Mesendoderm (in vitro differentiated cells): ENCODE data around the gene CHI3L2.

Experiments used
- DNase-seq: peaks from one replicate; pipeline ENCODE4 v3.0.0; 2013
- H2AK5ac ChIP-seq: 2 replicates; pipeline ENCODE4 v1.6.1; 2013; ENCODE audit warnings: low read length, inconsistent platforms
- H2BK120ac ChIP-seq: 2 replicates; pipeline ENCODE4 v1.6.1; 2013; ENCODE audit warnings: low read depth, mild to moderate bottlenecking, low read length, moderate library complexity, mixed read lengths
- H2BK15ac ChIP-seq: replicated peaks from 2 replicates; pipeline ENCODE4 v1.6.1; 2013; ENCODE audit warnings: low read depth, mild to moderate bottlenecking, moderate library complexity
- H2BK5ac ChIP-seq: 2 replicates; pipeline ENCODE4 v1.6.1; 2013; ENCODE audit warnings: low read length, inconsistent platforms
- H3K18ac ChIP-seq: 2 replicates; pipeline ENCODE4 v1.6.1; 2013; ENCODE audit warnings: mild to moderate bottlenecking, low read length, mixed read lengths
- H3K23ac ChIP-seq: one replicate; pipeline ENCODE4 v1.6.1; 2013; ENCODE audit warnings: low read length
- H3K27ac ChIP-seq: 2 replicates; pipeline ENCODE4 v1.5.1; 2013; ENCODE audit warnings: low read depth, mild to moderate bottlenecking, inconsistent platforms, low read length, moderate library complexity
- H3K27me3 ChIP-seq: 2 replicates; pipeline ENCODE4 v1.6.1; 2013; ENCODE audit warnings: low read length, control low read depth, mild to moderate bottlenecking, inconsistent platforms; ENCODE audit not compliant: insufficient read depth, poor library complexity
- H3K36me3 ChIP-seq: 2 replicates; pipeline ENCODE4 v1.6.1; 2013; ENCODE audit warnings: low read length, inconsistent platforms; ENCODE audit not compliant: control insufficient read depth, insufficient read depth
- H3K4ac ChIP-seq: one replicate; pipeline ENCODE4 v1.6.1; 2013; ENCODE audit warnings: low read depth, mild to moderate bottlenecking, low read length, moderate library complexity
- H3K4me1 ChIP-seq: 2 replicates; pipeline ENCODE4 v1.6.1; 2013; ENCODE audit warnings: low read depth, low read length, inconsistent platforms; ENCODE audit not compliant: control insufficient read depth
- H3K4me2 ChIP-seq: 2 replicates; pipeline ENCODE4 v1.6.1; 2013; ENCODE audit warnings: low read length
- H3K4me3 ChIP-seq: 2 replicates; pipeline ENCODE4 v1.5.1; 2013; ENCODE audit warnings: mild to moderate bottlenecking, low read length
- H3K56ac ChIP-seq: one replicate; pipeline ENCODE4 v1.6.1; 2013; ENCODE audit warnings: low read length
- H3K79me1 ChIP-seq: 2 replicates; pipeline ENCODE4 v1.6.1; 2013; ENCODE audit warnings: low read length, inconsistent platforms
- H3K79me2 ChIP-seq: 2 replicates; pipeline ENCODE4 v1.6.1; 2013; ENCODE audit warnings: mild to moderate bottlenecking, low read length; ENCODE audit not compliant: control insufficient read depth, insufficient read depth
- H3K9ac ChIP-seq: 2 replicates; pipeline ENCODE4 v1.6.1; 2013; ENCODE audit warnings: low read length, inconsistent platforms
- H4K5ac ChIP-seq: one replicate; pipeline ENCODE4 v1.6.1; 2013; ENCODE audit warnings: low read length
- H4K8ac ChIP-seq: one replicate; pipeline ENCODE4 v1.6.1; 2013; ENCODE audit warnings: low read depth, mild to moderate bottlenecking, control low read depth, low read length, moderate library complexity
- WGBS: extraction: QIAGEN DNeasy Blood & Tissue Kit; methylation state at CpG from one replicate; pipeline ENCODE4 v1.1.7; 2013; ENCODE audit warnings: low lambda C conversion rate, missing lambda C conversion rate; ENCODE audit not compliant: insufficient coverage; ENCODE audit errors: extremely low coverage; 5-methylcytosine and 5-hydroxymethylcytosine counted together

CHI3L2 gene

GRCh38 chr1:111270771-111271463 lies 43.4 kb downstream of the CHI3L2 start:
- H3K4me1 ChIP-seq = no peaks in the 10 kb centered on the region
- no peak overlapping the region for H4K8ac ChIP-seq
- peak overlapping the region; percentile 12 for H3K4me2 ChIP-seq
- H3K36me3 ChIP-seq = no peaks in the 10 kb centered on the region
- H3K18ac ChIP-seq = no peak overlapping the region
- no peak overlapping the region for H4K5ac ChIP-seq
- DNase-seq = peak; percentile 13
- H3K56ac ChIP-seq = no peak overlapping the region
- no peak overlapping the region for H3K4me3 ChIP-seq
- no peaks in the 10 kb centered on the region for H3K27me3 ChIP-seq
- H3K27ac ChIP-seq = no peak overlapping the region
- no peaks in the 10 kb centered on the region for H3K79me2 ChIP-seq
- no peak overlapping the region for H3K9ac ChIP-seq
- H2AK5ac ChIP-seq = no peak overlapping the region
- H2BK120ac ChIP-seq = no peak overlapping the region
- no CpG with 5 or more reads among the region's 40 CpGs for WGBS
- no peak overlapping the region for H2BK15ac ChIP-seq
- no peak overlapping the region for H2BK5ac ChIP-seq
- no peaks in the 10 kb centered on the region for H3K79me1 ChIP-seq
- no peak overlapping the region for H3K23ac ChIP-seq
- H3K4ac ChIP-seq = no peak overlapping the region

GRCh38 chr1:111271464-111271801 lies 43.9 kb downstream of the CHI3L2 start:
- no peak overlapping the region for H3K4me3 ChIP-seq
- no peak overlapping the region for H2BK120ac ChIP-seq
- no peaks in the 10 kb centered on the region for H3K79me2 ChIP-seq
- peak overlapping the region; percentile 20 for H3K4ac ChIP-seq
- no CpG with 5 or more reads among the region's 16 CpGs for WGBS
- no peaks in the 10 kb centered on the region for H3K27me3 ChIP-seq
- no peak overlapping the region for H2BK15ac ChIP-seq
- DNase-seq = no peak
- no peak overlapping the region for H2AK5ac ChIP-seq
- no peak overlapping the region for H3K4me2 ChIP-seq
- no peak overlapping the region for H4K8ac ChIP-seq
- no peak overlapping the region for H3K9ac ChIP-seq
- H2BK5ac ChIP-seq = no peak overlapping the region
- H3K4me1 ChIP-seq = no peaks in the 10 kb centered on the region
- no peak overlapping the region for H3K18ac ChIP-seq
- no peak overlapping the region for H4K5ac ChIP-seq
- H3K79me1 ChIP-seq = no peaks in the 10 kb centered on the region
- H3K27ac ChIP-seq = no peak overlapping the region
- no peak overlapping the region for H3K56ac ChIP-seq
- no peaks in the 10 kb centered on the region for H3K36me3 ChIP-seq
- H3K23ac ChIP-seq = no peak overlapping the region

GRCh38 chr1:111272081-111272480 lies 44.6 kb downstream of the CHI3L2 start:
- Histone ChIP-seq H2BK120ac (no peak overlapping the region), H4K8ac (no peak overlapping the region), H3K27me3 (no peaks in the 10 kb centered on the region), H3K79me1 (no peaks in the 10 kb centered on the region), H3K27ac (no peak overlapping the region), H2BK15ac (no peak overlapping the region), H3K79me2 (no peaks in the 10 kb centered on the region), H4K5ac (no peak overlapping the region), H3K4me2 (no peak overlapping the region), H3K18ac (no peak overlapping the region), H3K4me3 (no peak overlapping the region), H3K9ac (no peak overlapping the region), H2BK5ac (no peak overlapping the region), H3K56ac (no peak overlapping the region), H3K23ac (no peak overlapping the region), H3K4ac (no peak overlapping the region), H3K36me3 (no peaks in the 10 kb centered on the region), H3K4me1 (no peaks in the 10 kb centered on the region), H2AK5ac (no peak overlapping the region)
- no CpG with 5 or more reads among the region's 3 CpGs for WGBS
- DNase-seq = no peak

- Histone ChIP-seq H3K4me3 (no peak overlapping the region), H3K79me1 (no peaks in the 10 kb centered on the region)
- no CpG with 5 or more reads among the region's 4 CpGs for WGBS
These were observed 47.1 kb downstream of the CHI3L2 start for GRCh38 chr1:111274653-111275052.

GRCh38 chr1:111275079-111275478 lies 47.6 kb downstream of the CHI3L2 start:
- no CpG with 5 or more reads among the region's 1 CpG for WGBS
- Histone ChIP-seq H3K79me2 (no peaks in the 10 kb centered on the region), H3K79me1 (no peaks in the 10 kb centered on the region), H2AK5ac (no peak overlapping the region), H2BK5ac (no peak overlapping the region), H2BK120ac (no peak overlapping the region), H3K36me3 (no peaks in the 10 kb centered on the region), H3K18ac (no peak overlapping the region), H3K4me2 (no peak overlapping the region), H4K5ac (no peak overlapping the region), H3K4ac (no peak overlapping the region), H3K23ac (no peak overlapping the region), H3K4me1 (no peaks in the 10 kb centered on the region), H3K27me3 (no peaks in the 10 kb centered on the region), H3K27ac (no peak overlapping the region), H2BK15ac (no peak overlapping the region), H3K56ac (no peak overlapping the region), H3K9ac (no peak overlapping the region), H3K4me3 (no peak overlapping the region), H4K8ac (no peak overlapping the region)
- DNase-seq = no peak

More at GRCh38 chr1:111274653-111275052, 47.1 kb downstream of the CHI3L2 start:
- H4K5ac ChIP-seq = no peak overlapping the region
- H3K18ac ChIP-seq = no peak overlapping the region
- H3K4me1 ChIP-seq = no peaks in the 10 kb centered on the region
- H4K8ac ChIP-seq = no peak overlapping the region
- DNase-seq = no peak
- no peak overlapping the region for H3K4ac ChIP-seq
- H3K56ac ChIP-seq = no peak overlapping the region
- no peak overlapping the region for H2BK5ac ChIP-seq
- H3K27ac ChIP-seq = no peak overlapping the region
- H2BK15ac ChIP-seq = no peak overlapping the region
- no peaks in the 10 kb centered on the region for H3K27me3 ChIP-seq
- H2AK5ac ChIP-seq = no peak overlapping the region
- no peak overlapping the region for H3K23ac ChIP-seq
- H3K9ac ChIP-seq = no peak overlapping the region
- H3K4me2 ChIP-seq = no peak overlapping the region
- H2BK120ac ChIP-seq = no peak overlapping the region
- no peaks in the 10 kb centered on the region for H3K36me3 ChIP-seq
- no peaks in the 10 kb centered on the region for H3K79me2 ChIP-seq

GRCh38 chr1:111275780-111276433 lies 48.4 kb downstream of the CHI3L2 start:
- no peaks in the 10 kb centered on the region for H3K79me1 ChIP-seq
- no peak overlapping the region for H3K9ac ChIP-seq
- no peak overlapping the region for H4K8ac ChIP-seq
- no peak overlapping the region for H3K18ac ChIP-seq
- H3K79me2 ChIP-seq = no peaks in the 10 kb centered on the region
- H3K27me3 ChIP-seq = no peaks in the 10 kb centered on the region
- no peak overlapping the region for H3K56ac ChIP-seq
- no peak overlapping the region for H2BK120ac ChIP-seq
- H3K36me3 ChIP-seq = no peaks in the 10 kb centered on the region
- no peaks in the 10 kb centered on the region for H3K4me1 ChIP-seq
- DNase-seq = no peak
- H3K23ac ChIP-seq = no peak overlapping the region
- no peak overlapping the region for H3K4me3 ChIP-seq
- H3K4me2 ChIP-seq = no peak overlapping the region
- no peak overlapping the region for H2AK5ac ChIP-seq
- H3K4ac ChIP-seq = no peak overlapping the region
- H2BK15ac ChIP-seq = no peak overlapping the region
- no peak overlapping the region for H3K27ac ChIP-seq
- no peak overlapping the region for H2BK5ac ChIP-seq
- H4K5ac ChIP-seq = no peak overlapping the region
